Tibial nerve (tissue), 3 donors: ENCODE results near the gene DRD4.

Source experiments
- POLR2A ChIP-seq, 2 donors: fragments of 450-650 bp; IDR thresholded peaks; one replicate each; pipeline ENCODE4 v1.6.1; 2017; ENCODE audit warnings: antibody characterized with exemption in 2 of 2, mild to moderate bottlenecking in 2 of 2, moderate library complexity in 2 of 2
- TF ChIP-seq, protein P1 (sequence below), 5 experiments: fragments of 200-600 bp in 3 of 5; fragments of 450-650 bp in 2 of 5; sonication (generic) in 3 of 5; IDR thresholded peaks; one replicate each; pipeline ENCODE4 v1.5.1; 2016 to 2019; ENCODE audit warnings: antibody characterized with exemption in 5 of 5, mild to moderate bottlenecking in 3 of 5, moderate library complexity in 2 of 5

DNA sequence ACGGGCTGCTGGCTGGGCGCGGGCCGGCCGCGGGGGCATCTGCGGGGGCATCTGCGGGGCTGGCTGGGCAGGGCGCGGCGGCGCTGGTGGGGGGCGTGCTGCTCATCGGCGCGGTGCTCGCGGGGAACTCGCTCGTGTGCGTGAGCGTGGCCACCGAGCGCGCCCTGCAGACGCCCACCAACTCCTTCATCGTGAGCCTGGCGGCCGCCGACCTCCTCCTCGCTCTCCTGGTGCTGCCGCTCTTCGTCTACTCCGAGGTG is 194 bp downstream of the DRD4 start:
- no peak for TF ChIP-seq POLR2A (IDR thresholded peaks at IDR 0.05)
- TF ChIP-seq, protein P1, sequence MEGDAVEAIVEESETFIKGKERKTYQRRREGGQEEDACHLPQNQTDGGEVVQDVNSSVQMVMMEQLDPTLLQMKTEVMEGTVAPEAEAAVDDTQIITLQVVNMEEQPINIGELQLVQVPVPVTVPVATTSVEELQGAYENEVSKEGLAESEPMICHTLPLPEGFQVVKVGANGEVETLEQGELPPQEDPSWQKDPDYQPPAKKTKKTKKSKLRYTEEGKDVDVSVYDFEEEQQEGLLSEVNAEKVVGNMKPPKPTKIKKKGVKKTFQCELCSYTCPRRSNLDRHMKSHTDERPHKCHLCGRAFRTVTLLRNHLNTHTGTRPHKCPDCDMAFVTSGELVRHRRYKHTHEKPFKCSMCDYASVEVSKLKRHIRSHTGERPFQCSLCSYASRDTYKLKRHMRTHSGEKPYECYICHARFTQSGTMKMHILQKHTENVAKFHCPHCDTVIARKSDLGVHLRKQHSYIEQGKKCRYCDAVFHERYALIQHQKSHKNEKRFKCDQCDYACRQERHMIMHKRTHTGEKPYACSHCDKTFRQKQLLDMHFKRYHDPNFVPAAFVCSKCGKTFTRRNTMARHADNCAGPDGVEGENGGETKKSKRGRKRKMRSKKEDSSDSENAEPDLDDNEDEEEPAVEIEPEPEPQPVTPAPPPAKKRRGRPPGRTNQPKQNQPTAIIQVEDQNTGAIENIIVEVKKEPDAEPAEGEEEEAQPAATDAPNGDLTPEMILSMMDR (IDR thresholded peaks at IDR 0.05) = no peak
